ENCODE data around the gene HADHB. TPM values are rescaled to one million over a fixed set of nuclear protein-coding genes. Genes with fewer than 3 reads are reported as not detected.
A peak's percentile ranks its signal among the peaks of the same experiment; 100 is the strongest.

Gene HADHB
- total and polyA plus RNA-seq, 2 of the 13 experiments (the other 11 are each of a cell fraction or from before 2014, with no cell fraction given), result 112 to 238 TPM

DNA sequence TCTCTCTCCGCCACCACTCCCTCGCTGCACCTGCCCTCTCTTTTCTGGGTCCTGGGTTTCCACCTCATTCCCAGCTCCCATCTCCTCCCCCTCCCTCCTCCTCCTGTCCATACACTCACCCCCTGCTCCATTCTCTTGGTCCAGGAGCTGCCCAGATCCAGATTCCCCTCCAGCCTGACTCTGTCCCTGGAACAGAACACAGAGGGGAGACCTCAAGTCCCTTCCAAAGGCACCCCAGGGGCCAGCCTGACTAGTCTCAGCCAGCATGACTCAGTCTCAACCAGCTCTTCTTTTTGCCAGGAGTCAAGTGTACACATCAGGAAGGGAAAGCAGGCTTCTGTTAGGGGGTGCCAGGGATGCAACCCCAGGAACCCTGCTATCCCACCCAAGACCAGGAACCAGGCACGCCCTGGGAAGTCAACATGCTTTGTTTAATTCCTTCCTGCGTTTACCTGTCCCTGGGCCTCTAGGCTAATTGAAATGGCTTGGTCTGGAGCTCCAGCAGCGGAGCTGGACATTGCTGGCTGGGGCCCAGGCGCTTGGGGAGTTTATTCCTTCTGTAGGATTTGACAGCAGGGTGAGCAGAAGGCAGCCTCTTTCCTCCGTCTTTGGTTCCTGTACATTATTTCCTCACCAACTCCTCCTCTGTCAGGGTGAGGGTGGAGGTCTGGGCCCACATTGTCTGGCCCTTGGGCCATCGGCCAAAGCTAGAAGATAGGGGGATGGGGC is 72.8 kb downstream of the HADHB start:
- Histone ChIP-seq H3K27me3 (ENCODE audit: control insufficient read depth in 1 of 2, insufficient read depth in 2 of 2, low read length in 2 of 2) (peaks cover 8 to 55% of the 10 kb centered on the region in 2 experiments; a peak in 4 of 5 replicates), H2AFZ (ENCODE audit: low read length) (no peak overlapping the region), H3K27ac (ENCODE audit: extremely low read length, insufficient read depth, low read length) (no peak overlapping the region), H3K4me1 (ENCODE audit: insufficient read depth, low read length) (no peaks in the 10 kb centered on the region), H3K9me3 (ENCODE audit: low read length) (no peaks in the 10 kb centered on the region), H3K4me2 (ENCODE audit: low read depth, low read length) (no peak overlapping the region), H3K4me3 (replicated peaks in 1 of 3; ENCODE audit: insufficient read depth in 1 of 3, low read depth in 2 of 3, low read length in 3 of 3) (no peak overlapping the region), H4K20me1 (ENCODE audit: insufficient read depth, low read length) (no peaks in the 10 kb centered on the region), H3K9ac (ENCODE audit: insufficient read depth, low read depth, low read length) (no peak overlapping the region), H3K36me3 (replicated peaks in 1 of 2; ENCODE audit: control insufficient read depth in 1 of 2, insufficient read depth in 2 of 2, low read length in 2 of 2) (no peaks in the 10 kb centered on the region), H3K79me2 (ENCODE audit: insufficient read depth, low read length) (no peaks in the 10 kb centered on the region)
- CTCF ChIA-PET (ENCODE audit: low intra/inter-chr PET ratio, low total read pairs), result no interaction called here
- 25% methylated on average over 8 of the region's 8 CpGs for WGBS (ENCODE audit: low lambda C conversion rate)
- DNase-seq (ENCODE audit: low spot score) (no peak), ATAC-seq (peak; percentile 3; the same call in 2 of the 3 replicates), FAIRE-seq (no peak)
- POLR2A ChIA-PET, result interaction anchor here (1.3 kb wide), 1 partner anchor 28 kb away, joined by 4 read pairs; the partner anchor contains the start of gene SELENOI
- intact Hi-C loops (cut with micrococcal nuclease; ENCODE audit: unreplicated experiment), result loop anchor here (2.0 kb wide), 2 partner anchors 13 to 151 kb away; no protein-coding TSS in a partner anchor
- in situ Hi-C loops (cut with HindIII; ENCODE audit: extremely low pct_ligation_motif_present, low pct_unique_long_range_greater_than_20kb), result loop anchor here (5.0 kb wide), 1 partner anchor 150 kb away; no protein-coding TSS in a partner anchor
- TF ChIP-seq RARA (CRISPR knock-in tag; IDR thresholded peaks at IDR 0.05) (no peak), NPAS2 (CRISPR knock-in tag; IDR thresholded peaks at IDR 0.05; ENCODE audit: borderline replicate concordance) (no peak), GLI4 (CRISPR knock-in tag; IDR thresholded peaks at IDR 0.05; ENCODE audit: borderline replicate concordance) (no peak), BORCS8-MEF2B (CRISPR knock-in tag; IDR thresholded peaks at IDR 0.05) (no peak), FOXO1 (CRISPR knock-in tag; IDR thresholded peaks at IDR 0.05) (no peak), FIP1L1 (IDR thresholded peaks at IDR 0.05; ENCODE audit: borderline replicate concordance, insufficient read depth, low read depth, low read length) (no peak), ZNF564 (CRISPR knock-in tag; IDR thresholded peaks at IDR 0.05) (no peak), ATF7-NPFF (CRISPR knock-in tag; IDR thresholded peaks at IDR 0.05; ENCODE audit: low read depth) (no peak), PAF1 (CRISPR knock-in tag; IDR thresholded peaks at IDR 0.05) (no peak), SIX4 (CRISPR knock-in tag; IDR thresholded peaks at IDR 0.05) (no peak), ZMYM3 (CRISPR knock-in tag; IDR thresholded peaks at IDR 0.05) (no peak)
- BruUV-seq (replicated peaks), result no TSS peak
